HG03025 (cell line): ENCODE results near the gene KLHL30.

ENCODE experiments used
- ATAC-seq: cut with Tn5 transposase; IDR thresholded peaks from one replicate; pipeline ENCODE4 v1.9.1; 2021; ENCODE audit warnings: mild to moderate bottlenecking, moderate library complexity; ENCODE audit not compliant: unreplicated experiment, low FRiP score

KLHL30 gene, protein sequence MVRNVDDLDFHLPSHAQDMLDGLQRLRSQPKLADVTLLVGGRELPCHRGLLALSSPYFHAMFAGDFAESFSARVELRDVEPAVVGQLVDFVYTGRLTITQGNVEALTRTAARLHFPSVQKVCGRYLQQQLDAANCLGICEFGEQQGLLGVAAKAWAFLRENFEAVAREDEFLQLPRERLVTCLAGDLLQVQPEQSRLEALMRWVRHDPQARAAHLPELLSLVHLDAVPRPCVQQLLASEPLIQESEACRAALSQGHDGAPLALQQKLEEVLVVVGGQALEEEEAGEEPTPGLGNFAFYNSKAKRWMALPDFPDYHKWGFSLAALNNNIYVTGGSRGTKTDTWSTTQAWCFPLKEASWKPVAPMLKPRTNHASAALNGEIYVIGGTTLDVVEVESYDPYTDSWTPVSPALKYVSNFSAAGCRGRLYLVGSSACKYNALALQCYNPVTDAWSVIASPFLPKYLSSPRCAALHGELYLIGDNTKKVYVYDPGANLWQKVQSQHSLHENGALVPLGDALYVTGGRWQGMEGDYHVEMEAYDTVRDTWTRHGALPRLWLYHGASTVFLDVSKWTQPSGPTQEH

DNA sequence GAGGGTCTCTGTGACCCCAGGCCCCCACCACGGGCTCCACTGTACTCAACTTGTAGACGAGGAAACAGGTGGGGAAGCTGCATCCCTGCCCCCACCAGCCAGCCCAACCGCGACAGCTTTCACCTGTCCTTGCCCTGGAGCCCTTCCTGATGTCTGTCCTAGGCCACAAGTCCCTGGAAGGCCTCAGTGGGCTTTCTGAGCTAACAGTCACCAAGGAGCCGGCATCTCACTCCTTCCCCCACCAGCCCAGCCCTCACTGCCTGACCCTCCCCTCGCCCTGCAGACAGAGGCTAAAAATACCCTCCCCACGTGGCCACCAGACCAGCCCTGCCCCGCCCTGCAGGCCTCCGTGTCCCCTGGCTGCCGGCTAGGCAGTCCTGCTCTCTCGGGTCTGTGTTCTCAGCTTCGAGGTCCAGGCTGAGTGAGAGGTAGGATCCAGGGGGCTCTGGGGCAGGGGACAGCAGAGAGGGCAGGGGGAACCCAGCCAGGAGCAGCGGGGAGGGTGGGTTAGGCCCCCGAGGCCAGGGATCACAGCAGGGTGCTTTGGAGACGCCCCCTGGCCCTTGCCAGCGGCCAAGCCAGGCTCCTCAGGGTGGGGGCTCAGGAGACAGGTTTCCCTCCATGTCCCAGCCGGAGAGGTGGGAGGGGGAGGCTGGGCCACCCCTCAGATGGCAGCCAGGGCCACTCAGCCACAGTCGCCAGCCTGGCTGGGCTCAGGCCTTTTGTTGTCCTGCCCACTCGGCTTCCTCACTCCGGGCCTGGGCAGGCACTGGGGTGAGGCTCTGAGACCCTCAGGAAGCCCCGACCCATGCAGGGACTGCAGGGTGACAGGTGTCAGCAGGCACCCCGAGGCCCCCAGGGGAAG is at the start of gene KLHL30:
Gene KLHL30, plus strand, starts transcription at position 338 of the 865 bp plus-strand sequence. CDS start 2,087 bp downstream, outside the sequence.
- no peak for ATAC-seq

DNA sequence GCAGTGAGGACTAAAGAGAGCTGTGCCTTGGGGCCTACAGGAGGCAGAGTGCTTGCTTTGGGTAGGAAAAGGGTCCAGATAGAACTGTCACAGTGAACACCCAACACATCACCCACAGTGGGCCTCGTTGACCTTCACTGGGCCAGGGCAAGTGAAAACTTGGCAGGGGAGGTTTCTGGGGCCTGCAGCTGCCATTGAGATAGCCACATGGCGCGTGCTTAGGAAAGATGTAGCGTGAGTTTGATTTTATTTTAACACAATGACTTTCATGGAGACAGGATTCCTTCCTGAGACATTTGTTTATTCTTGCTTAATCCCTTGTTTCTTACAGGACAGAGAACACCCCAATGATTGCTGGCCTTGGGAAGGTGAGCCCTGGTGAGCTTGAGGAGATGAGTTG is 47.6 kb upstream of the KLHL30 start:
- ATAC-seq: no peak

GRCh38 chr2:238091436-238092060 is 46.9 kb upstream of the KLHL30 start:
- no peak for ATAC-seq

- ATAC-seq: no peak
Measured at GRCh38 chr2:238092486-238093035, 45.9 kb upstream of the KLHL30 start.

DNA sequence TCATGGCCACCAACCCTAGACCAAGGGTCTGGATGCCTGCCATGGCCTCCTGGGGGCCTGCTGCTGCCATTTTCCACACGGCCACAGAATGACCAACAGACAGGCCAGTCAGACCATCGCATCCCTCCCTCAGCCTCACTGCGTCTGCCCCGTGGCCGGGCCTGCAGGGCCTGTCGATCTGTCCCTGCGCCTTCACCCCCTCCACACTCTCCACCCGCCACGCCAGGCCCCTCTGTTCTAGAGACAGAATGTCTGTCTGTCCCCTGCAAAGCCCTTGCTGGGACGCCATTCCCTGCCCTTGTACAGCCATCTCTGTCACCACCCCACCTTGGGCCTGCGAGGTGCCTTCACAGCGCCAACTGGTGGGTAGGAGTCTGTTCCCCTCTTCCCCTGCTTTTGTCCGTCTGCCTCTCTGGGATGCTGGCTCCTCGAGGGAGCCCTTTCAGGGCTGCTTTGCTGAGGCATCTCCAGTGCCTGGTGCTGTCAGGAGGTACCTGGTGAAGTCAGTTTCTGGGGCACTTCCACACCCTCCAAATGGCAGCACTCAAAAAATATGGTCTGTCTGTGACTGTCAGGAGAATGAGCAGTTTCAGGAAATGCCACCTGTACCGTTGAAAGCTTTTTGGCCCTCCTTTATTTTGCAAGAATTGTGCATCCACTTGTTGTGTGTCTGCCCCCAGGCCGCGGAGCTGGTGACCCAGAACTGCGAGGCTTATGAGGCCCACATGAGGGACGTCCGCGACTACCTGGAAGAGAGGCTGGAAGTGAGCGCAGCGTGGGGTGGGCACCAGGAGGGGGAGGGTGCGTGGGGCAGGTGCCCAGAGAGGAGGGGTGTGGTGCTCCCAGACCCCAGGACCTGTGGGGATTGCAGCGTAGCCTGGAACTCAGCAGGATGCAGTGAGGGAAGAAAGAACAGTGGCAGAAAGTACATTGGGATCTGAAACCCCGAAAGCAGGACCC is 45.0 kb upstream of the KLHL30 start:
- no peak for ATAC-seq

DNA sequence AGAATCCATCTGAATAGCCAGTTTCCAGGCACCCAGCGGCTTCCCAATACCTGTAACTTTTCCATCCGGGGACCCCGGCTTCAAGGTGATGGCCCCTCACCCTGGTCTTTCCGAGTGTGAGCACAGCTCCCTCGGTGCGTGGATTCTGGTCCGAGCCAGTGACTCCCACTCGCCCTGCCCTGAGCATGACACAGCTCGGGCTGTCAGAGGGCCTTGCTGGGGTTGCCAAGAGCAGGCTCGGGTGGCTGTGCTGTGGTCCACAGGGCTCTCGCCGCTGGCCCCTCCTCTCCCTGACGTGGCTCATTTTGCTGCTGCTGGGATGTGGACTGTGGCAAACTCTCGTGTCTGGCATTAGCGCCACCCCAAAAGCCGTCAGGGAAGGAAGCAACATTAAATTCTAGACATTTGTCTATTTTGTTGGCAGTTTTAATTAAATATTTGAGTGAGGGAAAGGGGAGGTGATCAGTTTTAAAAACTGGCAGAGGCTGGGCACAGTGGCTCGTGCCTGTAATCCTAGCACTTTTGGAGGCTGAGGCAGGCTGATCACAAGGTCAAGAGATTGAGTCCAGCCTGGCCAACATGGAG is 43.9 kb upstream of the KLHL30 start:
- no peak for ATAC-seq

DNA sequence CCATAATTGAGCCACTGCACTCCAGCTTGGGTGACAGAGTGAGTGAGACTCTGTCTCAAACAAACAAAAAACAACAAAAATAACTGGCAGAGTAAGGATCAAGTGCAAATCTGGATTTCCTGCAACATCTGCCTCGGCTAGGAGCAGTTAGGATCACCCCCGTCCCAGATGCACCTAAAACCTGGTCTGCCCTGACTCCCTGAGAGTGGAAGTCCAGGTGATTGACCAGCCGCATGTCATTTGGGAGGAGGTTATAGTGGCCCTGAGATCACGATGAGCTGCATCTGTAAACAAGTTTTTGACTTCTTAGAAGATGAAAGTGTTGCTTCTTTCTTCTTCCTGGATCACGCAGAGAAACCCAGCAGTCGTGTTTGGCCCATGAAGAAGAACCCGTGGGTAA is 43.3 kb upstream of the KLHL30 start:
- no peak for ATAC-seq

- ATAC-seq: no peak
Measured at GRCh38 chr2:238096311-238097011, 42.0 kb upstream of the KLHL30 start.

DNA sequence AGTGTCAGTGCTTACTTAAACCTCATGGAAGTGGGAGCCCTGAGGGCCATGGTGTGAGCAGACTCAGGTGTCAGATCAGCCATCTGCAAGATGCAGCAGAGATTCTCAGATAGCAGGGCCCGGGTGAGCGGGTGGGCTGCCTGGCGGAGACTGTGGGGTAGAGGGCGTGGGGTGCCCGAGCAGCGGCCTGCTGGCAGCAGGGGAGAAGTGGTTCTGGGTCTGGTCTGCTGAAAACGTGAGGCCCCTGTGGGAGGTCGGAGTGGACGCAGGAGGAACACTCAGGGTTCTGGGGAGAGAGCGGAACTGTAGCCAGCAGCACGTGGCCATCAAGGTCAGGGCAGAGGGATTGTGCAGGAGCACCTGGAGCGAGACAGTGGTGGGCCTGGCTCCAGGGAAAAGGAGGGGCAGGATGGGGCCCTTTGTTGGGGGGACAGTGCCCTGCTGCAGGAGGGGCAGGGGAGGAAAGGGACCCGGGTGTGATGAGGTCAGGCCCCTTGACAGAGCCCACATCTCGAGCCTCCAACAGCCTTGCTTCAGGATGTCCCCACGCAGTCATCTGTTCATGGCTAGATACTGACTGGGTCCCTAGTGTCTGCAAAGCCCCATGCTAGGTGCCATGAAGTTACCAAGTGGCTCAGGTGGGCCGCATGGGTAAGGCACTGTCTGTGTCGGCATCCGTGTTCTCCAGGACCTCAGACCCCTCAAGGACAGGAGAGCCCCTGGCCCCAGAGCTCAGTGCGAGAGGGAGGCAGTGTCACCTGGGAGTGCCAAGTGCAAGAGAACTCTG is 41.1 kb upstream of the KLHL30 start:
- ATAC-seq: no peak

DNA sequence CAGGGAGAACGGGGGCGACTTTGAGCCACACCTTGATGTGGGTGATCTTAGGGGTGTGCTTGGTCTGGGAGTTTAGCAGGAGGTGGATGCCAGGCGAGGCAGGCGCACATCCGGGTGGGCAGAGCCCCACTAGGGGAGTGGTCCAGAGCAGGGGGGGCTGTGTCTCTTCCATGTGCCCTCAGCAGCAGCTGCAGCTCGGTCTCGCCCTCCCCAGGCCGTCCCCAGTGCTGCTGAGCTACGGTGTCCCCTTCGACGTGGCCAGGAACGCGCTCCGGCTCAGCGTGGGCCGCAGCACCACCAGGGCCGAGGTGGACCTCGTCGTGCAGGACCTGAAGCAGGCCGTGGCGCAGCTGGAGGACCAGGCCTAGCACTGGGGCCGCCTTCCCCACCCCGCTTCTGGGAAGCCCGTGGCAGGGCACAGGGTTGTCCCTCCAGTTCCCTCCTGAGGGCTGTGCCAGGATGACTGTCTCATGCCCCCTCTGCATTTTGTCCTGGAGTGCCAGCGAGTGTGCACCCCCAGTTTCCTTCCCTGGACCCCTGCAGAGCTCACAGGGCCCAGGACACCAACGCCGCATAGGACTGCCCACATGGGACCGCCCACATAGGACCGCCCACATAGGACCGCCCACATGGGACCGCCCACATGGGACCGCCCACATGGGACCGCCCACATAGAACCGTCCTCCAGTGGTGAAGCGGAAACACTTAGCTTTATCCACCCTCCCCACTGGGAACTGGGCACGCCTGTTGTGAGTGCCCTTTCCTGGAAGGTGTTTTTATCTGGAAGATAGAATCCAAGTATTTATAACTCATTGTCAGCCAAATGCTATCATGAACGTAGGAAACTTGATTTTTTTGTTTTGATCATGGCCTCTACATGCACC is 40.2 kb upstream of the KLHL30 start:
- ATAC-seq: peak; percentile 77

DNA sequence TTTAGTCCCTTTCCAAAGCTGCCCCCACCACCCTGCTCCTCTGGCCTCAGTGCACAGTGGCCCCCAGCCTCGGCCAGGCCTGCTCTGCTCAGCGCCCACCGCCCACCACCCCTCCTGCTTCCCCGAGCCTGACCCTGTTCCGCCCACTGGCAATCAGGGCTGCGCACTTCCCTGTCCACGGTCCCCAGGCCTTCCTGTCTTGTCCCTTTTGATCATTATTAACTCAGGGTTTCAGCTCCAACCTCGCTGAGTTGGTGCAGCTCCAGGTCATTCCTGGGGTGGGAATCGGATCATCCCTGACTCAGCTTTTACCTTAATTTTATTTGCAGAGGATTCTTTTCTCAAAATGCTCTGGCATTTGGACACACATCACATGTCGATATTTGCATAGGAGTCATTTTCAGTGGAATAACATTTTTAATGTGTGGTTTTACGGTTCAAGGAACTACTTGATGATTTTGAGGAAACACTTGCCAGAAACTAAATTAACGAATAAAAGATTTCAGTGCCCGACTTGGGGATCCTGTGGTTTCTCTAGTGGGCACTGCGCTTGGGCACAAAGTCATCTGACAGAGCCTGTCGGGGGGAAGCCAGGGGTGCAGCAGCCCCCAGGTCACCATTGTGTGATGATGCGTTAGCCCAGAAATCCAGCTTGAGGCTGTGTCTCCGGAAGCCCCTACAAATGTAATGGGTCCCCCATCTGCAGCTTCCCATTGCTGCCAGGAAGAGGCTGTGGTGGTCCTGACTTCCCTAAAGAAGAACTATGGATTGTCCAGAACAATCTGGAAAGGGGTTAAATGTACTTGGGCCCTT is 39.4 kb upstream of the KLHL30 start:
- peak; percentile 7 for ATAC-seq

DNA sequence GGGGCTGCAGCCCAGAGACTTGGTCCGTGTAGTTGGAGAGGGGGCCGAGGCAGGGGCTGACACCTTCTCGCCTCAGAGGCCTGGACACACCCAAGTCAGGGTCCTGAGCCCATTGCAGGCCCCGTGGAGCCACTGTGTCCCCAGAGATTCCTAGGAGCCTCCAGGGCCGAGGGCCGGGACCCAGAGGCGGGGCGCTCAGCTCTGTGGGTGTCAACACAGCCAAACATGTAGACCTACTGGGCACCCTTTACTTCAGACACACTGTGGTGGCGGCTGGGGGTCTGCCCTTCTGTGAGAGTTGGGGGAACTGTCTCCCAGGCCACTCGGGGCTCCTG is 38.8 kb upstream of the KLHL30 start:
- ATAC-seq: no peak

DNA sequence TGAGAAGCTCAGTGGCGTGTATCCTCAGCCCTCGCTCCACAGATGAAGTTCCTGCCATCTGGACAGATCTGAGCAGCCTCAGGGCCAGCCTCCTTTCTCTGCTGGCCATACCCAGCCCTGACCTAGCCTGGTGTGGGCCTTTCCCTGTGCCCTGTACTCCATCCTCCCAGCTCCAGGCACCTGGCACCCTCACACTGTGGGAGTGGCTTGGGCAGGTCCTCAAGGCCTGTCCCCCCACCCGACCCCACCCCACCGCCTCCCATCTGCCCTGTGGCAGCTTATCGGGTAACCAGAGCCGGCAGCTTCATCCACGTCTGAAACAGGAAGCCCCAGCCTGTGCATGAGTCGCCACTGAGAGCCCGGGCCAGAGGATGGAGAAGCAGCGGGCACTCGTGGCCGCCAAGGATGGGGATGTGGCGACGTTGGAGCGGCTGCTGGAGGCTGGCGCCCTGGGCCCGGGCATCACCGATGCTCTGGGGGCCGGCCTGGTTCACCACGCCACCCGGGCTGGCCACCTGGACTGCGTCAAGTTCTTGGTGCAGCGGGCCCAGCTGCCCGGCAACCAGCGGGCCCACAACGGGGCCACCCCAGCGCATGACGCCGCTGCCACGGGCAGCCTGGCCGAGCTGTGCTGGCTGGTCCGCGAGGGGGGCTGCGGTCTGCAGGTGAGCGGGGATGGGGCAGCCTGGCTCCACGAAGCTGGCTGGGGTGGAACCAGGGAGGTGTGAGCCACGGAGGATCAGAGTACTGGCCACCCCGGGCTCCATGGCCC is 38.2 kb upstream of the KLHL30 start, which contains the start of gene ESPNL:
Gene ESPNL, plus strand, starts transcription at position 292 of the 772 bp plus-strand sequence. Its CDS starts 80 bp downstream, at position 372.
- no peak for ATAC-seq

- ATAC-seq: no peak
Measured at GRCh38 chr2:238100821-238101771, 37.4 kb upstream of the KLHL30 start.
